CD4-positive, alpha-beta T cell treated with Interleukin-10 for 1 hour (primary cell): ENCODE measurements around the gene PRELP.
"Not testable (repeated sequence)": the region's sequence is repeated elsewhere in the genome, so short reads cannot be mapped to it uniquely, and the experiment has no call there.

Experiments used
- DNase-seq: peaks from one replicate; pipeline ENCODE4 v3.0.0-alpha.2; 2020

The PRELP gene

DNA sequence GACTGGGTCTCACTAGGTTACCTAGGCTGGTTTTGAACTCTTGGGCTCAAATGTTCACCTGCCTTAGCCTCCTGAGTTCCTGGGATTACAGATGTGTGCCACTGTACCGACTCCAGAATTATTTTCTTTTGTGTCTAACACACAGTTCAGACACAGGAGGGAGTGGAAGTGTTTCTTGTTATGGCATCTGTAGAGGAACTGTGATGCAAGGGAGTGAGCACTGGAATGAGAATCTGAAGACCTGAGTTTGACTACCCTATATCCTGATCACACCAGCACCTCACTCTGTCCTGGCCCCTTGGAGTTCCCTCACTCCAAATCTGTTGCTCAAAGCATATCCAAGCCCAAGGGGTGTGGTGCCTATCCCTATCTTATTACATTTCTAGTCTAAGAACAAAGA is 33.5 kb downstream of the PRELP start:
- DNase-seq, result no peak

DNA sequence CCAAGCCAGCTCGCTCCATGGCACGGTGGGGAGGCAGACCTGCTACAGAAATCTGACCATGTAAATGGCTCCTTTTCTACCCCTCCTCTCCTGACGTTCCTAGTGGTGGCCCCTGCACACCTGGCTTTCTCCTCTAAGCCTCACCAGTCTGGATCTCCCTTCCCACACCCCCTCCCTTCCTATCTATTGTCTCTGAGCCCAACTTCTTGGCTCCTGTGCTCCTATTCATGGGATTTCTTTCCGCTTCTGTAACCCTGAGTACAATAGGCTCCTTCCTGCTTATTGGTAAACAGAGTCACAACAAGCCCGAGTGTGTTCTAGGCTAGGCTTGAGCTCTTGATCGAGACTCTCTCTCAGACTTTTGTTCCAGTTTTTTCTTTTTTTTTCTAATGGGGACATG is 35.9 kb downstream of the PRELP start:
- no peak for DNase-seq

DNA sequence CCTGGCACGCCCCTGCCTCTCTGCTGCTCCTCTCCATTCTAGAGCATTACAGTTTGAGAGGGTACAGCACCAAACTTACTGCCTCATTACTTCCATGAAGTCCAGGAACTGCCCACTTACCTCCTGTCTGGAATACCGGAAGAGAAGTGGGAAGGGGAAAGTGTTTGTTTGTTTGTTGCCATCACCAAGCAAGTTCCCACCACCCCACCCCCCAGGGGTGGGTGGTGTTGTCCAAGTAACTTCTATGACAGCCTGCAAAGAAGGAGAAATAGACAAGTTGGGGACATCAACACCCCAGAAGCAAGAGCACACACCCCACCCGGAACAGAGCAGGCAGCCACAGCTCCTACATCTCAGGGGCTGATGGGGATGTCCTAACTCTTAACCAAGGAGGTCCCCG is 36.3 kb downstream of the PRELP start:
- DNase-seq, result no peak

DNA sequence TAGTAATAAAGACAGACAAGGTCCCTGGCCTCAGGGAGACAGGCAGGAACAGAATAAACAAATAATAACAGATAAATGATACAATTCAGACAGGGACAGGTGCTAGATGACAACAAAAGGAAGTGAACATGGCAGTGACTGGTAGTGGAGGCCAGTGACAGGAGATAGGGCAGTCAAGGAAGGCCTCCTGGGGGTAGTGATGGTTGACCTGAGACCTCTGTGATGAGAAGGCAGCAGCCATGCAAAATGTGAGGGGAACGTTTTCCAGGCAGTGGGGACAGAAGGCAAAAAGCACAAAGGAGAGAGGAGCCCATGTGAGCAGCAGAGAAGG is 36.9 kb downstream of the PRELP start:
- DNase-seq, result no peak

DNA sequence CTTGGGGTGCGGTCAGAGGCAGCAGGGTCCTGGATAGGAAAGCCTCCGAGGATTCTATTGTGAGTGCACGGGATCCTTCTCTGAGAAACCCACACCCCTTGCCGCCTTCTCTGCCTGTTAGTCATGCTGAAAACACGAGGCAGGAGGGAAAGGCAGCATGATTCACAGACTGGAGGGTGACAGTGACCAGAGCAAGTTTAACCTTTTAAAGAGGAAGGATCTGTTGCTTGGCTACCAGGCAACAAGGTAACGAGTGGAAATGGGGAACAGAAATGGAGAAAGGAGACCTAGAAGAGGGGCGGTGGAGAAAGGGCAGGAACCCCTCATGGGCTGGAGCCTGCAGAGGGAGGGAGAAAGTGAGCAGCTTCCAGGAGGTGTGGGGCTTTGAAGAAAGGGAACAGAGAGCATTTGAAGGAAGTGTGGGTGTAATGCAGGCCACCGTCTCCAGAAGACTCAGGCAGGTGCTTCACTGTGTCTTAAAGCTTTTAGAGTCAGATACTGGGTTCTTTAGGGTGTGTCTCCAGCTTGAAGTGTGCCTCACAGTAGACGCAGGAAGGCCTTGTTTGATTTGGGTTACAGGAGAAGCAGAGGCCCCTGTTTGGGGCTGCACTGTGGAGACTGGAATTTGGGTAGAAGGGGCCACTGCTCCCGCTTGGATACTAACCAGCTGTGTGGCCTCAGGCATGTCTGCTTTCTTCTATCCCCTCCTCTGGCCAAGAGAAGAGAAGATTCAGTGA is 37.4 kb downstream of the PRELP start:
- peak; percentile 15 for DNase-seq

DNA sequence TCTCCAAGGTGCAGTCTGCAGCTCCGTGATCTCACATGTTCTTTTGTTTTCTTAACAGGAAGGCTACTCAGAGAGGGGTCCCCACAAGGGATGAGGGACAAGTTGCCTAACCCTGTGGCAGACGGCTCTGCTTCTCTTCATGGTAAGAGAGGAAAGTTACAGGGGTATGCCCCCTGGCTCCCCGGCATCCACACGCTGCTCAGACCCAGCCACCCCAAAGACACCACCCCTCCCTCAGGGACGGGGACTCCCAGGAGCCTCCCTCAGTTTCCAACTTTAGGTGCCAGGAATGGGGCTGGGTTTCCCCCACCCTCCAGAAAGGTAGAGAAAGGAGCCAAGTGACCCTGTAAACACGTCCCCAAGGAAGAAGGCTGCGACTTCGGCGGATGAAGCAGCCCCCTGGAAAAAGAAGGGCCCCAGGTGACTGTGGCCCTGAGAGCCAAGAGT is 38.0 kb downstream of the PRELP start:
- DNase-seq, result no peak

DNA sequence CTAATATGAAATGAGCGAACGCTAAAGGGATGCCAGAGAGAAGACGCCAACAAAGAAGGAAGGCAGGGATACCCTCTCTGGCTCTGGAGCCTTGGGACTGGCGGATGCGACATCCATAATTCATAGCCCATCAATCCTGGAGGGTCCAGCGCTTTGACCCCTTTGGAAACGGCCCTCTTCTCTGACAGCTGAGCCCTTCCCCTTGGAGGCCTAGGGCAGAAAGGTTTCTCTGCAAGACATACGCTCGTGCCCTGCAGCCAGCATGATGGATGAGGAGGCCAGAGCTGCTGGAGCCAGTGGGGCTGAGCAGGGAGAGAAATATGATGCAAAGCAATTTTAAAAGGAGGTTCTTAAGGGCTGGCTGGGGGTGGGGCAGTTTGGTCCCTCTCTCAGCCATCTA is 40.6 kb downstream of the PRELP start:
- no peak for DNase-seq

DNA sequence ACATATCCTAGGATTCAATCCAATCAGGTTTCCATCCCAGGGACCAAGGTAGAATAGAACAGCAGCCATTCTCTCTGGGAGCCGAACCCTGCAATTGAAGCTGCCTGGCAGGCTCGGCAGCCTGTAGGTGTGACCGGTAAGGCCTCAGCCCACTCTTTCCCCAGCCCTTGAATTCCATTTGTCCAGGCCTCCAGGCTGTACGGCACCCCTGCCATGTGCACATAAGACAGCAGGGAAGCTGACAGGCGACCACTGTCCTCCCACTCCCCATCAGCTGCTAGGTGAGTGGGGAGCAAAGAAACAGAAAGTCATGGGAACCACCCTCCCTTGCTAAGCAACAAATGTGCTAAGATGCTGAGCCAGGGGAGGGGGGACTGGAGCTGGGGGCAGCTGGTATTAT is 41.3 kb downstream of the PRELP start:
- no peak for DNase-seq

DNA sequence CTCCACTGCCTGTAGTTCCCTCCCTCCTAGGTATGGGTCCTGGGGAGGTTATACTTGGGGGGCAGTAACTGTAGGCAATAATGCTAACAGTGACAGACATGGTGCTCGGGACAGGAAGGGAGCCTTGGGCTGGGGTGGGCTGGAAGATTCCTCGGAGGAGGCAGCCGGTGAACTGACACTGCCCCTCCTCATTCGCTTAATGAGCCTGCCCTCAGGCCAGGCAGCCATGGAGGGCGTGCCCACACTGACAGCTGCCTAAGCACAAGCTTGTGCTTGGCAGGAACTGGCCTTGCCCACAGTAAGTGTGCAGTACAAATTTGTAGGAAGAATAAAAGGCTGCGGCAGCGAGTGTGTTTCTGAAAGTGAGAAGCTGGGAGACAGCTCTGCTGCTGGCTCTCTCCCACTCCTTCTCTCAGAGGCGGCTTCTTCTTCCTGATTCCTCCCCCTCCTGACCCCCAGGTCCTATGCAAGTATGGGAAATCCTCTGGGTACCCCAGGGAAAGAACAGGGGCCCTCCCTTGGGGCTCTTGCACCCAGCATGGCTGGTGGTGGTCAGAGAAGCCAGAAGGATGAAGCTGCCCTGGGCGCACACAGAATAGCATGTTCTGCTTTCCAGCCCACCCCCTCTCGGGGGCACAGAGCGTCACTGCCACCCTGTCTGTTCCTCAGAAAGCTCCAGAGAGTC is 42.0 kb downstream of the PRELP start:
- DNase-seq, result no peak

DNA sequence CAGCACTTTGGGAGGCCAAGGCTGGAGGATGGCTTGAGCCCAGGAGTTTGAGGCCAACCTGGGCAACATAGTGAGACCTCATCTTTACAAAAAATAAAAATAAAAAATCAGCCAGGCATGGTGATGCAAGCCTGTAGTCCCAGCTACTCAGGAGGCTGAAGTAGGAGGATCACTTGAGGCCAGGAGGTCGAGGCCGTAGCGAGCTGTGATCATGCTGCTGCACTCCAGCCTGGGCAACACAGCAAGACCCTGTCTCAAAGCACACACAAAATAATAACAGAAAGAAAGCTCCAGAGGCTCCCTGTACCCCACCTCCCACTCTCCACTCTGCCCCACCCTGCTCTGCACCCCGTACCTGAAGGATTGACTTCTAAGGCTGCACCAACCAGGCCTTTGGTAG is 42.5 kb downstream of the PRELP start:
- not testable (repeated sequence) for DNase-seq

DNA sequence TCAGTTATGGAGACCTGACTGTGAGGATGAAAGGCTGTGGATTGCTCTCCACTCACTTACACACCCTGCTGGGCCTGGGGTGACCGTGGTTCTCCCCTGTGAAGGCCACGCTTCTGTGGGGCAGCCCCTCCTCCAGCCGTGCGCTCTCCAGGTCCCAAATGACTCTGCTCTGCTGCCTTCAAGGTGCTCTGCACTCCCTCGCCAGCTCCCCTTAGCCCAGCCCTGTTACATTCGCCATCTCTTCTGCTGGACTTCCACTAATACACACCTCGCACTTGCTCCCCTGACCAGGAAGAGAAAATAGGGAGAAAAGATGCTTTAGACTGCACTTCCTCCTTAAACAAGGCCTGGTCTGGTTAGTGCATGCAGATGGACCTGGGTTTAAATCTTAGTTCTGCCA is 42.9 kb downstream of the PRELP start:
- no peak for DNase-seq

DNA sequence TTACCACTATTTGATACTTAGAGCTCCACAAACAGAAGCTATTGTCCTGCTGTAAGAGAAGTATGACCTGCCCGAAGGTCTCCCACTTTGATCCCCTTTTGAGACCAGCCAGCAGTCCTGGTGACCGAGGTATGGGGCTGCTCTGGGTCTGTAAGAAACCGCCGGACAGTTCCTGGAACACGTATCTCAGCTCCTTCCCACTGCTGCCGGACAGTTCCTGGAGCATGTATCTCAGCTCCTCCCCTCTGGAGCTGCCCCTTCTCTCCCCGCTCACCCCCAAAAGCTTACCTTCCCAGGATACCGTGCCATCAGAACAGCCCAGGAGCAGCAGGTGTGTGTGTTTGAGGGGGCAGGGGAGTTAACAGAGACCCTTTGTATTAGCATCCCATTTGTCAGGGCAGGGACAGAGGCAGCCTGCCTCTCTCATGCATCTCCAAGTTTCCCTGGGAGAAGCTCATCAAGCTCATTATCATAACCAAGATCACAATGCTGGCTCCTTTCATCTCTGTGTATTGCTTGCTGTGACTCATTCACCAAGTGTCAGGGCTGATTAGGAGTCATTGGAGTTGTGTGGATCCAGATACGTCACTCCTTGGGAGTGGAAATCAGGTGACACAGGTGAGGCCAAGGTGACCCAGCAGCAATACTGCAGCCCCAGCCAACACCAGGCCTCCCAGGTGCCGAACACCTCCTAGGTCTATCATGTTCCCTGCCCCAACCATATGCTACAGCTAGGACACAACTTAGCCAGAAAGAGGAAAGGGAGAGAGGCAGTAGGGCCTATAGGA is 43.6 kb downstream of the PRELP start:
- no peak for DNase-seq

DNA sequence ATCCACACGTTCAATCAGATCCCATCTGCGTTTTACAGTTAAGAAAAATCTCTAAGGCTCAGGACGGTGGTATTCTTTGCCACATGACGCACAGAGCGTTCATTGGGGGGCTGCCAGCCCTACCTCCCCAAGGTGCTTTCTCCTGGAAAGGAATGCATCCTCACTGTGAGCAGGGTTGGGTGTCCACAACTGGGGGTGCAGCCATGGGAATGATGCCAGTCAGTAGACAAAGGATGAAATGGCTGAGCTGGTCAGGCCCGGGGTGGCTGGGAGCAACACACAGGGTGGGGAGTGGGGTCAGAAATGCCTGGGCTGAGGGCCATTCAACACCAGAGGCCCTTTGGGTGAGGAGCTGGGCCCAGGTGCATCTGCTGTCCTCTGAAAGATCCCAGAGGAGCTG is 44.3 kb downstream of the PRELP start:
- no peak for DNase-seq

DNA sequence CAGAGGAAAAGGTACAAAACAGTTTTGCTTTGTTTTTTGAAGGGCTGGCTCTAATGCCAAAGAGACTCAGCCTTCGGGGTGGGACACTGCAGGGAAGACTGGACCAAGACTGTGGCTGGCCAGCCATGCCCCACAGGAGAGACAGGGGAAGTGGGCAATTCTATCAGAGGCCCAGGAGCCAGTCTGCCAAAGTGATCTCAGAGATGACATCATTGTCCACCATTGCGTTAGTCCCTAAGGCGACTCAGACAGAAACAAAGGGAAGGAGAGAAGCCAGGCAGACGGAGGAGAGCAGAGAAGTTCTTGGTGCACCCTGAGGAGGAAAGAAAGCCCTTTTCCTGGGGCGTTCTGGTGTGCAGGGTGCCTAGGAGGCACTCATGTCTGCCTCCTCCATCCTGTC is 44.7 kb downstream of the PRELP start:
- DNase-seq, result no peak

DNA sequence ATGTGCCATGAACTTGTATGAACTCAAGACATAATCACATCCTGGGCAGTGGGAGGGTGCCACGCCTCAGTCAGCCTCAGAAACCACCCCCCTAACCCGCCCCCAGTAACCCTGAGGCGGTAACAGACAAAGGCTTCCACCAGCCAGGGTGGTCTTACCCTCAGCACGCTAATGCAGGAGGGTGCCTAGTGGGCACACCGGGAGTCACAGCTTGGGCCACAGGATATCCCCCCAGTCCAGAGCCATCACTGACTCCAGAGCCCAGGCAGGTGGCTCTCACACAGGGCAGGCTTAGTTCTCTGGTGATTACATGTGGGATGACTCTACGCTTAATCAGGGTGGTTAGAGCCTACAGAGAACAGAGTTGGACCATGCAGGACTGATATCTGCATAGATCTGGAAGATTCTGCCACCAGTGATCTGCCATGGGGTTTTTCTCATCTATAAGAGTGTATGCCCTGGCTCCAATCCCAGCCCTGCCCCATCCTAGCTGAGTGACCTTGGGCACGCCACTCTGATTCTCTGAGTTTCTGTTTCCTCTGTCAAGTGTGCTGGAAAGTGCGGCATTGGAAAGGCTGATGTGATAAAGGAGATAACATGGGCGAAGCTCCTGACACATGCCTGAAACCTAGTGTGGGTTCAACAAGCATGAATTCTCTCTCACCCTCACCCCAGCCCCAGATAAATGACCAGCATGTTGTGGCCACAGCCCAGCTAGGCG is 45.6 kb downstream of the PRELP start:
- DNase-seq, result no peak

DNA sequence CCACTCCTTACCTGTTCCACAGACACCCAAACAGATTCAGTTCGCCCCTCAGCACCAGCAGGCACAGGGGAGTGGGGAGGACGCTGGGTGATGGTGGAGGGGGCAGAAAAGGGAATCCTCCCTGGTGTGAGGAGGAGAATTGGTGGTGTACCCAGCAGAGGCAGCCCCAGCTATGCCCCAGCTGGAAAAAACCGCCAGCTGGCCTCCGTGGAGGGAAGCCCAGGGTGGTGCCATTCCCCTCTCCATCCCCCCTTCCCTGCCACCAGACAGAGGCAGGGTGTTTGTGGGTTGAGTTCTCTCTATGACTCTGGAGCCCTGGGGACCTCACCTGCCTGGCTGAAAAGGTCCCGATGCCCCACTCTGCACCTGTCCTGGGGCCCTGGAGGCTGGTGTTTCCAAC is 46.2 kb downstream of the PRELP start:
- no peak for DNase-seq

DNA sequence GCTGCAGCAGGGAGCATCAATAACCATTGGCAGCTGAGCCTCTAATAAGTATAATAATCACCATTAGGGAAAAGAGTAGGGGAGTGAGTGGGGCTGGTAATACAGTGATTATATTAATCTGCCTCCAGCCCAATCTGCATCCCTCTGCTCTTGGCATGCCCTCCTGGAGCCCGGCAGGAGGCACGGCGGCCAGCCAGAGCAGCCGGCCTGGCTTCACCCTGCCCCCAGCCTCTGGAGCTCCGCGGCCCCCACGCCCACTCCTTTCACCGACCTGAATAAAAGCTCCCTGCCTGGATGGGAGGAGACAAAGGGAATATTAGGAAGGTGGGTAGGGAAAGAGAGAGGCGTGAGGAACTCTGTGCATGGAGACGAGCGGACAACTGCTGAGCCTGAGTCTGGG is 46.6 kb downstream of the PRELP start:
- DNase-seq, result no peak

DNA sequence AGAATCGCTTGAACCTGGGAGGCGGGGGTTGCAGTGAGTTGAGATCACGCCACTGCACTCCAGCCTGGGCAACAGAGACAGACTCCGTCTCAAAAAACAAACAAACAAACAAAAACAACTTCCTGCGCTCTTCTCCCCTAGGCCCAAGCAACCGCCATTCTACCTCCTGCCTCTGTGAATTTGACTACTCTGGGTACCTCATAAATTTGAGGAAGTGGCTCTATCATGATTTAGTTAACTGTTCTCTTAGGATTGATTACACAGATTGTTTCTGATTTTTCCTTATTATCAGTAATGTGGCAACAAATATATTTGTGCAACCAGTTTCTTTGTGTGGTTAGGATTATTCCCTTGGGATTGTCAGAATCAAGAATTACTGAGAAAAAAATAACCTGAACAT is 48.1 kb downstream of the PRELP start:
- no peak for DNase-seq

DNA sequence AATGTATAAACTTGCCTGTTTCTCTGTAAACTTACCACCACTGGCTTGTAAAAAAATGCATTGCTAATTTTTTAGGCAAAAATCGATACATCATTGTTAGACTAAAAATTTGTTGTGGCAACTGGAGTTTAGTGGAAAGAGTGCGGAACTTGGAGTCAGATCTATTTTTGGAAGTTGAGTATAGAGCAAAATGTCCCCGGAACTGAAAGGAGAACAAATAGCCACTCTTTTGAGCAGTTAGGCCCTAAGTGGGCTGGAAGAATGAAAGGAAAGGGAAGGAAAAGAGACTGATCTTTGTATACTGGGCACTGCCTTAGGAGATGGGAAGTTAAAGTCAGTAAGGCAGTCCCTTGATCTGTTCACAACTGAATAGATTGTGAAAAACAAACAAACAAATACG is 48.5 kb downstream of the PRELP start:
- no peak for DNase-seq

DNA sequence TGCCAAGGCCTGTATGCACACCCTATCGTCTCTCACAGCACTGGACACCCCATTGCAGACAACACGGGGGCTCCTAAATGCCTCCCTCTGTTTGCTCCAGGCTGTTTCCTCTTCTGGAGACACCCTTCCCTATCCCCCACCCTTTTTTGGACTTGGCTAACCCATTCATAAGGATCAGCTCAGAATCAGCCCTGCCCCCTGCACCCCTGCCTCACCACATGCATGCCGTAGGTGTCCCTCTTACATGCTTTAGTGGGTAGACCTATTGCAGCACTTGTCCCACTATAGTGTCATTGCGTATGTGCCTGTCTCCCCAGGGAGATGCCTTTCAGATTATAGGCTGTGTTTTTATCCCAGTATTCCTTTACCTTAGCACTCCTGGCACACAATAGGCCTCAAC is 49.2 kb downstream of the PRELP start:
- DNase-seq, result no peak

DNA sequence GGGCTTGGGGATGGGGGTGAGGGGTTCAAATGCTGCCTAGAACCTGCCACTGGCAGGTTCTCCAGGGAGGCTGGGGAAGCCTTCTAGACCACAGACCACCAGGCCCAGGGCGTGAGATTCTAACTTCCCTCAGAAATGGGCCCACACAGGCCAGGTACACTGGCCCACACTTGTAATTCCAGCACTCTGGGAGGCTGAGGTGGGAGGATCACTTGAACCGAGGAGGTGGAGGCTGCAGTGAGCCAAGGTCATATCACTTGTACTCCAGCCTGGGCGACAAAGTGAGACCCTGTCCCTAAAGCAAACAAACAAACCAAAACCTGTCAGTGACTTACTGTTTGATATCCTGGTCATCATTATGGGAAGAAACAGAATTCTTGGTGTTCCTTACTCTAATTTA is 50.1 kb downstream of the PRELP start:
- DNase-seq, result no peak

DNA sequence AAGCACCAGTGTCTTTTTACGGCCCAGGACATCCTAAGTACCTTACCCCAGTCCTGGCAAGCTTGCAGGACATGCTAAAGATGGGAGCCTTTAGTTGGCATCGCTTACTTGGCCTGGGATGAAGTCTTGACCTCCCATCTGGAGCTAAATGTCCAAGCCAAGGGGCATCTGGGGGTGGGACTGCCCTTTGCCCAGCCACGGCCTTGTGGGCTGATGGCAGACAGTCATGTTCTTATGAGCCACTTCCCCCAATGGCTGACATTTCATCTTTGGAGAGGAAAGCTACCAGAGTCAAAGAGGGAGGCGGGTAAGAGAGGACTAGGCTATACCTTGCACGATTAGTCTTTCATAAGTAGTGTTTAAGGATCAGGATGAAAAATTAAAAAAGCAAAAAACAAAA is 50.5 kb downstream of the PRELP start:
- no peak for DNase-seq

DNA sequence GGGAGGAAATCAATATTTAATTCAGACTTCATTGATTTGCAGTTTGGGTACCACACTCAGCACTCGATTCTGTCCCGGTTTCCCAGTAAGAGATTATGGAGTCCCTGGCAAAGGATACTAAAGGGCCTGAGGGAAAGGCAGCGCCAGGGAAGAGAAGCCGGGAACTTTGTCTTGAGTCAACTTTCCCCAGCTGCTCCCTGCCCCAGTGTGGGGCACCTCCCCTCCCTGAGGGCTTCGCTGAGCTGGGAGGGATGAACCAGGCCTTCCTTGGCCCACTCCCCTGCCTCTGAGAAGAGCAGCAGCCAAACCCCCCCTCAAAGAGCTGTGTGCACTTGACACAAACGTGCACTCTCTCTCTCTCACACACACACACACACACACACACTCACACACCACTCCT is 51.0 kb downstream of the PRELP start:
- DNase-seq, result no peak

DNA sequence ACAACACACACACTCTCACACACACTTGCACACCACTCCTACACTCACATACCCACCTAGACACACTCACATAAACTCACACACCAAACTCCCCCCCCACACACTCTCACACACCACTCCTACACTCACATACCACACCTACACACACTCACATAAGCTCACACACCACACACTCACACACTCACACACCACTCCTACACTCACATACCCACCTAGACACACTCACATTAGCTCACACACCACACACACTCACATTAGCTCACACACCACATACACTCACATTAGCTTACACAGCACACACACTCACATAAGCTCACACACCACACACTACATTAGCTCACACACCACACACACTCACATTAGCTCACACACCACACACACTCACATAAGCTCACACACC is 51.4 kb downstream of the PRELP start:
- DNase-seq, result no peak
